Ecto neural progenitor cell (in vitro differentiated cells): ENCODE measurements around the gene KRT80.

ENCODE experiments used
- DNase-seq: peaks from one replicate; pipeline ENCODE4 v3.0.0-alpha.2; 2018; ENCODE audit warnings: low spot score

The KRT80 gene

DNA sequence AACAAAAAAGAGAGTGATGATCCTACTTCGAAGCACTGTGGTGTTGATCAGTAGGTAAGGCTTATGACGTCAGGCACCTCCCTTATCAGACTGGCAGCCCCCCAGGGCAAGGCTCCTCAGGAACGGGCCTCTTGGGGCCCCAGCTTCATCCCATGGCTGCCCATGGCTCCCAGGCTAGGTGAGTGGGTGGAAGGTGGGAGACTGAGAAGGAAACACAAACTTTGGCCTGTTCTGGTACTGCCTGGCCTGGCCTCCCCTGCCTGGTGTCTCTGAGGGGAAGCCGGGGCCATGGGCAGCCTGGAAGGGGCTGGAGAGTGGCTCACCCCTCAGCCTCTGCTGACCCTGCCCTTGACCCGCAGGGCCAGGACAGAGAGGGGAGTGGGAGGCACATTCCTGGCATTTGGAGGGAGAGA is 38.9 kb downstream of the KRT80 start:
- no peak for DNase-seq

DNA sequence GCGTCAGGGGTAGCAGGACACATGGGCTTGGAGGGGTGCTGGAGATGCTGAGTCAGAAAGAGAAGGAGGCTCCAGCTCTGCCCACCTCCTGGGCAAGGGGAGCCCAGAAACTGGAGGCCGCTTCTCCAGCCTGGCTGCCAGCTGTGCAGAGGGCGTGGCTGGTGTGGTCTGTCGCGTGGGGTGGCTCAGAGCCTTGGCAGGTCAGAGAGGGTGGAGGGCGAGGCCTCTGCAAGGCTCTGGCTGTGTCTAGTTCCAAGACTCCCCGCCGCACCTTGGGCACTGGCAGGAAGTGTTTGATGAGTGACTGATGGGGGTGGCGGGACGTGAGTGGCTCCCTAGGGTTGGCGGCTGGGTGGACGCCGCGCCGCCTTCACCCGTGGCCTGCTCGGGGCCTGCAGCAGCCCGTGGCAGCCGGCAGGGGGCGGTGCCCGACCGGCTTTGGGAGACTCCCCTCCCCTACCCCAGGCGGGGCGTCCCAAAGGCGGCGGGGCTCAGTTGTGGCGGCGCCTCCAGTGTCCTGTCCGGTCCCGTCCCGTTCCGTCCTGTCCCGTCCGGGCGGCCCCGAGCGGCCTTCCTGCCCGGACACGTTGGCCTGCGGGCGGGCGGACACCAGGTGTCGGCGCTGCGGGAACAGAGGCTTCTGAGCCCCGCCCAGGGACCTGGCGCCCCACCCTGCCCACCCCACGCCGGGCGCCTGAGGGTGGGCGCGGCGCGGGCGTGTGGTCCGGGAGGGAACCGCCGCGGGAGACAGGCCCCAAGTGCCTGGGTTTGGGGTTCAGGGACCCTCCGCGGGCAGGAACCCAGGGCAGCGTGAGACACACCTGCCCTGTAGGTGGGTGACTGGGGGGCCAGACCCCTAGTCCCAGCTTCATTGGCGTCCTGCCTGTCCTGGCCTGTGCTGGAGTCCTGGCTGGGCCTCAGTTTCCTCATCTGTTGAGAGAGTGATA is 39.7 kb downstream of the KRT80 start:
- peak; percentile 93 for DNase-seq

DNA sequence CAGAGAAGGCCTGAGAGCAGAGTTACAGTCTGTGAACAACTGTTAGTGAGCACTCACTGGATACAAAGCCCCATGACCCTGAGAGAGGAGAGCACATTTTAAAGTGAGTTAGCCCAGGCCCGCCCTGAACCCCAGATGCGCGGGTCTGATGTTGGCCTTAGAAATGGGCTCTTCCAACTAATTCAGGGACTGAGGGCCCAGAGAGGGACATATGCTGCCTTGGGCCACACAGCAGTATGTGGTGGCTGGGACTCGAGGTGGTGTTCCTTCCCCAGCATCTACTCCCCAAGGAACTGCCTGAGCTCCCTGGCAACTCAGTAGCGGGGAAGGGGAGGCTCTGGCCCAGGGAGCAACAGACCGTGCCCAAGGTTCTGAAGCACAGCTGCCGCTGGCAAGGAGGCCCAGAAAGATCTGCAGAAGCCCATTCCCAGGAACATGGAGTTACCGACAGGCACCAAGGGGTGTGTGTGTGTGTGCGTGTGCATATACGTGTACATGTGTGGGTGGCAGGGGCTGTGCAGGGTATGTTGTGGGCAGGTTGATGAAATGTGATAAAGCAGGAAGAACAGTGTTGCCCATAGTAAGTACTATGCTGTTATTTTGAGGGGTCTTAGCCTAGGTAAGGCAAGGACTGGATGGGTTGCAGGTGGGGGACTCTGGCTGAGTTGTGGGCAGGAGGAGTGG is 40.5 kb downstream of the KRT80 start:
- peak; percentile 47 for DNase-seq

DNA sequence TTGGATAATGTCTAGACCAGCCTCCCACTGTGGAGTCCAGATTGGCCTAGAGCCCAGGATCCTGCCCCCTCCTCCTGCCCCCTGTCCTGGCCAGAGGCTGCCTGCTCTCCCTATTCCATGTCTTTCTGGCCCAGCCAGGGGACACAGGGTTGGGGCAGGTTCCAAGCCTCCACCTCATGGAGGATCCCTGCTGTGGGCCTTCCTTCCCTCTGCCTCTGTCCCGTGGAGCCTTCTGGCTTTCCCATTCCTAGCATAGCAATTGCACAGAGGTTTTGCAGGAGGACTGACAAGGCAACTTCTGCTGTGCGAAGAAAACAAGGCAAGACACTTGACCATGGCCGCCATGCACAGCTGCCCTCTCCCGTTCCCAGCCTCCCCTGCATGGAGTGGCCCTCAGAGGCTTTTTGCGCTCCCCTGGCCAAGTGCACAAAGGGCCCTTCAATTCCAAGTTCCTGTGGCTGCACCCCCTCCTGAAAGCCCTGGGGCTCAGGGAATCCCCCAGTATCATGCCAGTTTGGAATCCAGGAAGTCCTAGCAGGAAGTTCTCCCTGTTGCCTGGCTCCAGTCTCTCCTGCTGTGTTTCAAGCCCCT is 42.1 kb downstream of the KRT80 start:
- peak; percentile 53 for DNase-seq

DNA sequence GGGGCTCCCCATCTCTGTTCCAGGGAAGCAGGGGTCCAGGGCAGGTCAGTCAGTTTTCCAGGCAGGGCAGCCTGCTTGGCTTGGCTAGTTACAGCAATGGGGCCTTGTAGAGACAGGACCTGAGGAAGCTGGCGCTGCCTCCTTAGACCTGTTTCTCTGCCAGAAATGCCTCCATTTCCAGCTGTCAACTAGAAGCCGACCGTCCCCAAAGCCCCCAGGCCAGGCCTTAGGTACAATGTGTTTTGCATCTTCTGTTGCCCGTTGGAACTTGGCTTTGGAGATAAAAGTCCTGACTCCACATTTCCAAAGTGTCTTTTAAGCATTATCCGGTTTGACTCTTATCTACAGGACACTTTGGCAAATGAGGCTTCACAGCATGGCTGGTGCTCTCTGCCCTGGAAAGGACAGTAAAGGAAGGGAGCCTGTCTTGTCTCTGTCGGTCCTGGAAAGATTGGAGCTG is 42.6 kb downstream of the KRT80 start:
- peak; percentile 48 for DNase-seq

DNA sequence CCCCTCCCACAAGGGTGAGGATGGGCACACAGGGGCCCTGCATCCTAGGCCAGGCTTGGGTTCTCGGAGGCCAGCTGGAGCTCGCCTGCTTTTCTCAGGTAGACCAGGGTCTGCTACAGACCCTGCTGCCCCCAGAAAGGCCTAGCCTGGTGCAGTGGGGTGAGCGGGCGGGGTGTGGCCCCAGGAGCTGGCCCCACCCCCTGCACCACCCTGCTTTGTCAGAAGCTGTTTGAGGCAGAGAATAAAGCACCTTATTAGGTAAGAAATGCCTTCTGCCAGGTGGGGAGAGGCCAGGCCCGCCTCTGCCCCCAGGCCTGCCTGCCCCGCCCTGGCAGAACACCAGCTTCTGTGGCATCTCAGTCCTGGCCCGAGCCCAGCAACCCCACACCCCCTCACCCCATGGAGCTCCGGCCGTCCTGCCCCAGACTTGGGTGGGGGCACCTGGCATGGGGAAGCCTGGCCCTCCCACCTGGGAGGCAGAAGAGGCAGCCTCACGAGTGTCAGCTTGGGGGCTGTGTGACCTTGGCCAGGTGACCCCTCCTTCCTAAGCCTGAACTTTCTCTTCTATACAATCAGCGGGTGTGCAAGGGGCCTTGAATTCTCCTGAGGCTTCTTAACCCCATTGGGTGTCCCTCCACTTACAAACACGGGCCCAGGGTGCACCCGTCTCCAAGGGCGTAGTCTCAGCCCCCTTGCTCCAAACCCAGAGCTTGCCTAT is 43.2 kb downstream of the KRT80 start:
- peak; percentile 49 for DNase-seq

DNA sequence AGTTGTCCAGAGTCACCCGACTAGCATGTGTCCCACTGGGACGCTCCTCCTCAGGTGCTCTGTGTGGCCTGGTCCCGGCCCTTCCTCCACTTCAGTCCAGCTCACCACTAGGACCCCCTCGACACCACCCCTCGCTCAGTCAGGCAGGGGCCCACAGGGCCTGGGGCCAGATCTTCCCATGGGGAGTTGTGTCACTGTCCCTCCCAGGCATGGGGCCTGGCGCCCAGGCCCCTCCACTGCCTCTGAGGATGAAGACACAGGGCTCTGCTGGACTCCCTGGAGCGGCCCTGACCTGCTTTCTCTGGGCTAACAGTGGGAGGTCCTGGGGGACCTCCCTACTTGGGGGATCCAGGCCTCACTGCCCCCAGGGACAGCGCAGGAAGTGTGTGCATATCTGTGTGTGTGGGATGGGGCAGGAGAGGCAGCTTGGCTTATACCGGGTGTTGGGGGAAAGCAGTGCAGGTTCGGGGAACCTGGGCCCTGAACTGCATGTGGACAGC is 43.8 kb downstream of the KRT80 start:
- DNase-seq, result peak; percentile 46

DNA sequence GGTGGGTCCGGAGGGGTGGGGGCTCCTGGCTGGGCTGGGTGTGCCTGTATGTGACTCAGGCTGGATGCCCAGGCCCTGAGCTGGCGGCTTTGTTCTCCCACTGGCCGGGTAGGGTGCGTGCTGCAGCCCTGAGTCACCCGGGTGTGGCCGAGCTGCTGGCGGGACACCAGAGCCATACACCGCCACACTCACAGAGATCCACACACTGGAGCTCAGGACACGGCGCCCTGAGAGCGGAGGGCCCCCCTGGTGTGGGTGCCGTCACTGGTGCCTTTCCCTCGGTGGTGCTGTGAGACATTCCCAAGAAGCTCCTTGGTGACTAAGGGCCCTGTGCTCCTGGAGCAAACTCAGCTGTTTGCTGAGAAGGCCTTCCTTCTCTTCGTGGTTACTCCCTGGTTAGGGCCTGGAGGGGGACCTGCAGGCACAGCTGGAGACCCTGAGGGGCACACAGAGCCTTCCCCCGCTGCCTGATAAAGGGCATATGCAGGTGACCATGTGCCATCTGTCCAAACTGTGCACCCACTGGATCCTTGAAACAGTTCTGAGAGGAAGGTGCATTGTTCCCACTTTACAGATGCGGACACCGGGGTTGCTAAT is 44.3 kb downstream of the KRT80 start:
- peak; percentile 57 for DNase-seq

DNA sequence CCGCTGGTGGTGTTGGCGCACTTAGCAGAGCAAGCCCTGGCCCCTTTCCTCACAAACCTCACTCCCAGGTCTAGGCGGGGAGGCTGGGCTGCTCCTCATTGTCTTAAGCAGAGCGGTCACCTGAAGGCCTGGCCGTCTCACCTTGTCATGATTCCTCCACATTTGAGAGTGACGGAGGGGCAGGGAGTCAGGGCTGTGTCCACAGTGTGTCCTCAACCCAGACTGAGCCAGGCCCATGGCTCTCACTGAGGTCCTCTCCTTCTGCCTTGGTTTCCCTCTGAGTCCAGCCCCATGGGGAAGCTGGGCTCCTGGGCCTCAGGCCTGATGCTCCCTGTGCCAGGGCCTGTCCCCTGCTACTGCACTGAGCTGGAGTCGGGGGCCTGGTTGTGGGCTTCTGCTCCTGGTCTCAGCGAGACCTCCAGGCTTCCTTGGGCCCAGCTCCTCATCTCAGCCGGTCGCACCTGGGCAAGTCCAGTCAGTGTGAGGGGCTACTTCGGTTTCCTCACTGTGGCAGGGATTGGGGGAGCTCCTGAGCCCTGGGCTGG is 44.9 kb downstream of the KRT80 start:
- peak; percentile 45 for DNase-seq

DNA sequence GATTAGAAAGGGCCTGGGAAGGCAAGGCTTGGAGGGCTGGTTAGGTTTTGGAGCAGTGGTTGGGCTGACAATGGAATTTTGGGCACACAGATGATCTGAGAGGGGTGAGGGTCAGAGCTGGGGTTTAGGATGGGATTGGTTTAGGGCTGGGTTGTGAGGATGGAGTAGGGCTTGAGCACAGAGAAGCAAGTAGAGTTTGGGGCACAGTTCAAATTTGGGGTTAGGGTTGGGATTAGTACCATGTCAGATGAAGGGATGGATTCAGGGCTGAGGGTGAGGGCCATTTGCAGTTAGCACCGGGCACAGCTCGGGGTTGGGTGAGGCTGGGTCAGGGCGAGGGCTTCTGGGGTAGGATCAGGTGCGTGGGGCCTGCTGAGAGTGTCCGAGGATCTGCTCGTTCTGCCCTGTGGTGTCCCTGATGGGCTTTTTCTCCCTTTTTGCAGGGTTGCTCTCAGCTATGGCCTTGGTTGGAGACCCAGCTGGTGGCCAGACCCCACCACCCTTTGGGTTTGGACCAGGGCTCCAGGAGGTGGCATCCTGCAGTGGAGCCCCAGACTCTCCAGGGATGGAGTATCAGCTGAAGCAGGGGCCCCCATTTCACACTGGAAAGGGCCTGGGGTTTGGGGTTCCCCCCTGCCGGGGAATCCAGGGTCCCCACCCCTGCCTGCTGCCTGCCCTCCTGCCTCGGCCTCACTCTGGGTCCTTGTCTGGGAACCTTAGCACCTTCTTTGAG is 45.6 kb downstream of the KRT80 start:
- peak; percentile 48 for DNase-seq

DNA sequence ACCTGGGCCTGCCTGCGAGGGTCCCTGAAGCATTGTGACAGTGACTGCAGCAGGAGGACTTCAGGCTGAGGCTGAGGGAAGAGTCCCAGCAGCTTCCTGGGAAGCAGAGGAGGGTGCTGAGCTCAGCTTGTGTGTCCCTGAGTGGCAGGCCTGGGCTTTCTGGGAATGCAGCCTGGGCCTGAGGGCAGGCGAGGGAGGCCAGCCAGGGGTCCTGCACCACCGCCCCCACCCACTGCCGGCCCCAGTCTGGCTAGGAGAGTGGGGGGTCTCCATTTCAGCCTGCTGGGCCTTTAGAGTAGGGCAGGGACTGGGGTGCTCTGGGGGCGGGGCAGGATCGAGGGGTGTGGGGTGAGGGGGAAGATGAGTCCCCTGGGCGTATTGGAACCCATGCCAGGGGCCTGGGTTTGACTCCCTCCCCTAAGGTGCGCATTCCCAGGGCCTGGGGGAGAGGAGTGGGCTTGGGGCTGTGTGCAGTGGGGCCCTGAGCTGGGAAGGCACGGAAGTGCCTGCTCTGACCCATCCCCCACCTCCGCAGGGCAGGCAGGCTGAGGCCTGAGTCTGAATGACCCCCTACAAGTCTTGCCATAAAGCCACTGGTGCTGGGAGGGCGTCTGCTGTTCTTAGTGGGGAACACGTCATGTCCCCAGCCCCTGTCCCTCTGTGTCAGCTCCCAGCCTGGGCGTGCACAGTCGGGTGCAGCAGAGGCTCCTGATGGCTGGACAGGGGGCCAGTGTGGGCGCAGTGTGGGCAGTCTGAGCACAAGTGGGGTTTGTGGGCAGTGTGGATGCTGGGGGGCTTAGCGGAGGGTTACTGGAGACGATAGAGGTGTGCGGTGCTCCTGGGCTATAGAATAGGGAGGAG is 46.4 kb downstream of the KRT80 start:
- DNase-seq, result peak; percentile 63

DNA sequence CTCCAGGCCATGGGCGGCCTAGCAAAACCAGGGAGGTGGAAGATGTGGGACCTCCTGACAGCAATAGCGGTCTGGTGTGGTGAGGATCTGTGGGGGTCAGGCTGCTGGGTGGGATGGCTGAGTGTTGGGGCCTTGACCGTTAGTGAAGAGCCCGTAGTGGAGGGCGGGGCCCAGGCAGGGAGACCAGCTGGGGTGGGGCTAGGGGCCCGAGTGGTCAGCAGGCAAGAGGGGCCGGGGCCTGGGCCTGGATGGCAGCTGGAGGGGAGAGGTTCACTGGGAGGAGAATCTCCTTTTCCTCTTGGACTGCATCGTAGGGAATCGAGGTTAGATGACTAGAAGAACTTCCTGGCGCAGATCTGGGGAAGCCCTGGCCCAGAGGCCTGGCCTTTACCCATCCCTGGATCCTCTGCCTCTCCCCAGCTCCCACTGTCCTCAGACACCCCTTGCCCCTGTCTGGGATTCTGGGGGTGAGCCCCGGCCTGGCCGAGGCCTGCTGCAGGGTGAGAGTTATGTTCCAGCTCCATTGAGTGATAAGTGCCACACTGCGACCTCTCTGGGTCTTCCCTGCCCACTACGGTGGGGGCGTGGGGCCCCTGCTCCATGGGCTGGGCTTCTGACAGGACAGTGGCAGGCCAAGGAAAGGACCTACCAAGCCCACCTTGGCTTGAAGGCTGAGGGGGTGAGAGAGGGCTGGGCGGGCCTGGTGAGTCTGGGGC is 47.1 kb downstream of the KRT80 start:
- DNase-seq, result peak; percentile 49

DNA sequence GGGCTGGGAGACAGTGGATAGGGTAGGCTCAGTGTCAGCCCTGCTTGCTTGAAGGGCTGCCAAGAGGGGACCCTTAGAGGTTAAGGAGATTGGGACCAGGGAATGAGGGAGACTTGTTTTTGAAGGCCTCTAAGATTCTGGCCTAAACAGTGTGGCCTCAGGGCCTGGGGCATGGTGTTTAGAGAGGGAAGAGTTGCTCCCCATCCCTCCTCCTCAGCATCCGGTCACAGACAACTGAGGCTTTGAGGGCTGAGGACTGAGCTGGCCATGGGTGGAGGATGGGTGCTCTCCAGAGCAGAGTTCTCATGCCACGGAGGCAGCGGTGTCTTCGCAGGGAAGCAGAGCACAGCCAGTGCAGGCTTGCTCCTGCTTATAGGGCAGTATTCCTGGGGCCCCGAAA is 49.4 kb downstream of the KRT80 start:
- no peak for DNase-seq

DNA sequence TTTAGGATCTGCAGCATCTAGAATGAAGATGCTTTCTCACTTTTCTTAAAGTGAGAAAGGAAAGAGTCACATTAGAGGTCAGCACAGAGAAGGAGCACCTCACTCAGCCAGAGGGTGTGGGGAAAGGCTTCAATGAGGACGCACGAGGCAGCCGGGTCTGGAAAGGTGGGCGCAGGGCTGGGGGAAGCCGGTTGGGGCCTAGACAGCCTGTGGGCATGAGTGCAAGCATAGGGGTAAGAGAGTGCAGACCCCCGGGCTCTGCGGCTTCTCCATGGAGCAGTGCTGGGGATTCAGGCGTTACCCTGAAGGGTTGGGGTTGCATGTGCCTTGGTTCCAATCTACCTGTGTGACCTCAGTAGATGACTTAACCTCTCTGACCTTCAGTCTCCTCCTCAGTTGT is 49.9 kb downstream of the KRT80 start:
- DNase-seq, result peak; percentile 46

DNA sequence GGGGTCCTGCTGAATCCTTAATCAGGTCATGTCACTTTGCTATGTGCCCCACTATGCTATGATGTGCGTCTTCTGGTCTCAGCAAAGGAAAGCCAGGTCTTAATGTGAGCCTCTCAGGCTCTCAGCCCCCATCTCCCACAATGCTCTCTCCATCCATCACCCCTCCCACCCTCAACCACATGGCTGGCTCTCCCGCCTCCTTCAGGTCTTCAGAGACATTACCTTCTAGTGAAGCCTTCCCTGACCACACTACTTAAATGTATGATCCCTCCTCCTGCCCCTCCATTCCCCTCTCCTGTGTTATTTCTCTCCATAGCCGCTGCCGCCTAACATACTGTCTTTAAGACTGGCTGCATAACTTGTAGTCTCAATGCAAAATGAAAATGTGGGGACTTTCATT is 50.5 kb downstream of the KRT80 start:
- DNase-seq, result peak; percentile 51

DNA sequence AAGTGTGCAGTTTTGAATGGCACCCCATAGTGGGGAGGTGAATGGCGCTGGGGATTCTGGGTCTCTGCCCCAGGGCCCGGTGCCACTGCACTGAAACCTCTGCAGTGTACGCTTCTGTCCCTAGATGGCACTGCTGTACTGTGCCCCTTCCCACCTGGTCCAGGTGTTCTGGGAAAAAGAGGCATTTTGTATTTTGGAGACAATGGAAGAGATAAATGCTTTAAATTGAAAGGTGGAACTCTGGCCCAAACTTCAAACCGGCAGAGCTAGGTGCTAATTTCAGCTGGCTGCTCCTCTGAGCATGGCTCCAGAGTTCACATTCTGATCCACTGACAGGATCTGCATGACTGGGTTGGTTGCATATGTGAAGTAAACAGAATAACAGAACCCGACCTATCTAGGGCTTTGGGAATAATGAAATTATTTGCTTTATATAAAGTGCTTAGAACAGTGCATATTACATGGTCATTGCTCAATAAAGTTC is 52.2 kb downstream of the KRT80 start:
- no peak for DNase-seq

DNA sequence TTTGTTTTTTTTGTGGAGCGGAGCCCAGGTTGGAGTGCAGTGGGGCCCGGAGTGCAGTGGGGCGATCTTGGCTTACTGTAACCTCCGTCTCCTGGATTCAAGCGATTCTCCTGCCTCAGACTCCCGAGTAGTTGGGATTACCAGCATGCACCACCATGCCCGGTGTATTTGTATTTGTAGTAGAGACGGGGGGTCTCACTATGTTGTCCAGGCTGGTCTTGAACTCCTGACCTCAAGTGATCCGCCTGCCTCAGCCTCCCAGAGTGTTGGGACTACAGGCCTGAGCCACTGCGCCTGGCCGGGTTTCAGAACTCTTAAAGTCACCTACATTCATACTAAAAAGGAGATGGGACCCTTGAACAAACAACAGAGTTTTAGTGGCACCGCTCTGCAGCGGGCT is 52.7 kb downstream of the KRT80 start:
- DNase-seq, result no peak

DNA sequence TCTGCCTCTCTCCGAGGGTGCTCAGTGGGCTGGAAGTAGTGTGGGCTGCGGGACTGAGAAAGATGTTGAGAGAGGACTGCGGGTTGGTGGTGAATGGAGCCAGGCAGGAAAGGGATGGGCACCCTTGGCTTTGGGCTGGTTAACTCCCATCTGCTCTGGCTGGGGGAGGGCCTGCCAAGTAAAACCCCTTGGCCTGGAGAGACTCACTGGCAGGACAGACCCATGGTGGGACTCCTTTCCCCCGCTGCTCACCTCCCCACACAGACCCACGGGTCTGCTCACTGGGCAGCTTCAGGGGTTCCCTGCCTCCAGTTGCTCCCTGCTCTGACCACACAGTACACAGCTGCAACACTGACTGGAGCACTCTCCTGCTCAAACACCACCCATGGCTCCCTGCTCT is 54.1 kb downstream of the KRT80 start:
- DNase-seq, result no peak

DNA sequence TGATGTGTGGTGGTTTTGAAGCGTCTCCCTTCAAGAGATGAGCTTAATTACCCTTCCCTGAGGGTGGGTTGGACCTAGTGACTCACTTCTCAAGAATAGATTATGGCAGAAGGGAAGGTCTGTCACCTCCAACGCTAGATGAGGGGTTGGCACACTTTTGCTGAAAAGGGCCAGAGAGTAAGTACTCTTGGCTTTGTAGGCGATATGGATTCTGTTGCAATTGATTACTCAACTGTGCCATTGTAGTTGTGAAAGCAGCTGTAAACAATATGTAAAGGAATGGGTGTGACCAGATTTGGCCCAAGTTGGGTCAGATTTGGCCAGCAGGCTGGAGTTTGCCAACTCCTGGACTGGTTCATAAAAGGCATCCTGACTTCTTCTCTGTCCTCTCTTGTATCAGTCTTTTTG is 59.1 kb downstream of the KRT80 start:
- DNase-seq, result no peak
